HepG2 (cell line): ENCODE data around the gene ALDH1A2. TPM values are rescaled to one million over a fixed set of nuclear protein-coding genes. Genes with fewer than 3 reads are reported as not detected.

Experiments
- ATAC-seq: fragments of 200-7000 bp; cut with Tn5 transposase; 3 replicates; pipeline ENCODE4 v1.9.1; 2020; ENCODE audit warnings: mild to moderate bottlenecking, moderate library complexity
- BruUV-seq: library from RNA; stranded (reverse); fragments of 400-500 nt; replicated peaks from 2 replicates; lab custom pipeline; 2021; lab: Mats Ljungman, UMichigan
- CTCF ChIA-PET: fragments of 300-600 bp; formaldehyde crosslinking; extraction: SDS; loops from one replicate; lab custom pipeline; 2021; ENCODE audit warnings: low total read pairs, inconsistent platforms, low intra/inter-chr PET ratio; lab: Yijun Ruan, JAX
- POLR2A ChIA-PET: fragments of 350-600 bp; sonication (Branson Sonifier 250); formaldehyde crosslinking; loops from one replicate; lab custom pipeline; 2020; ENCODE audit warnings: antibody characterized with exemption, inconsistent platforms; lab: Yijun Ruan, JAX
- DNase-seq: peaks from one replicate; pipeline ENCODE4 v3.0.0-alpha.2; 2015; ENCODE audit warnings: low spot score
- FAIRE-seq: peaks from 3 replicates; lab custom pipeline; 2011; peaks lifted over from hg19 to GRCh38; lab: Jason Lieb, UNC
- H2AFZ ChIP-seq: one replicate; pipeline ENCODE4 v1.6.1; 2011; ENCODE audit warnings: low read length, inconsistent platforms
- H3K27ac ChIP-seq: fragments of 300-600 bp; 3 replicates; pipeline ENCODE4 v1.8.0; 2011; ENCODE audit warnings: mixed run types, mild to moderate bottlenecking, mixed read lengths, low read length, inconsistent platforms; ENCODE audit not compliant: insufficient read depth; ENCODE audit errors: extremely low read length
- H3K27me3 ChIP-seq, 2 experiments: fragments of 200-600 bp in 1 of 2; 2 replicates in 1 of 2; 3 replicates in 1 of 2; pipeline versions ENCODE4 v1.6.0 to v1.8.0; 2011; ENCODE audit warnings: low read length in 2 of 2, mild to moderate bottlenecking in 2 of 2, moderate library complexity in 2 of 2, inconsistent platforms in 1 of 2; ENCODE audit not compliant: insufficient read depth in 2 of 2, control insufficient read depth in 1 of 2
- H3K36me3 ChIP-seq, 2 experiments: fragments of 200-600 bp in 1 of 2; replicated peaks in 1 of 2; 2 replicates in 1 of 2; 3 replicates in 1 of 2; pipeline versions ENCODE4 v1.5.1 to v1.8.0; 2011; ENCODE audit warnings: low read length in 2 of 2, inconsistent platforms in 1 of 2; ENCODE audit not compliant: insufficient read depth in 2 of 2, control insufficient read depth in 1 of 2
- H3K4me1 ChIP-seq: 2 replicates; pipeline ENCODE4 v1.5.1; 2012; ENCODE audit warnings: low read length, inconsistent platforms; ENCODE audit not compliant: insufficient read depth
- H3K4me2 ChIP-seq: 2 replicates; pipeline ENCODE4 v1.6.0; 2011; ENCODE audit warnings: low read depth, low read length, inconsistent platforms
- H3K4me3 ChIP-seq, 3 experiments: fragments of 200-600 bp in 1 of 3; sonication (generic), shearing (Covaris generic) in 1 of 3; replicated peaks in 1 of 3; 2 replicates each; pipeline ENCODE4 v1.5.1; 2011 to 2016; ENCODE audit warnings: low read length in 3 of 3, inconsistent platforms in 2 of 3, low read depth in 2 of 3, mild to moderate bottlenecking in 2 of 3, control low read depth in 1 of 3, mixed read lengths in 1 of 3; ENCODE audit not compliant: insufficient read depth in 1 of 3
- H3K79me2 ChIP-seq: one replicate; pipeline ENCODE4 v1.6.1; 2011; ENCODE audit warnings: low read length, inconsistent platforms; ENCODE audit not compliant: insufficient read depth
- H3K9ac ChIP-seq: 2 replicates; pipeline ENCODE4 v1.6.0; 2011; ENCODE audit warnings: mild to moderate bottlenecking, low read depth, low read length, inconsistent platforms; ENCODE audit not compliant: insufficient read depth
- H3K9me3 ChIP-seq: 2 replicates; pipeline ENCODE4 v1.5.1; 2012; ENCODE audit warnings: mild to moderate bottlenecking, low read length
- H4K20me1 ChIP-seq: 2 replicates; pipeline ENCODE4 v1.6.0; 2011; ENCODE audit warnings: inconsistent platforms, mild to moderate bottlenecking, low read length, moderate library complexity; ENCODE audit not compliant: insufficient read depth
- CERS6 ChIP-seq: sonication (generic); formaldehyde crosslinking; IDR thresholded peaks from 2 replicates; pipeline ENCODE4 v1.5.0; 2020; ENCODE audit warnings: missing genetic modification reagents
- CREBL2 ChIP-seq: sonication (generic); formaldehyde crosslinking; IDR thresholded peaks from 2 replicates; pipeline ENCODE4 v1.8.1; 2023; ENCODE audit warnings: missing genetic modification reagents, mild to moderate bottlenecking, borderline replicate concordance
- GFI1 ChIP-seq: sonication (generic); formaldehyde crosslinking; IDR thresholded peaks from 2 replicates; pipeline ENCODE4 v1.5.0; 2020; ENCODE audit warnings: missing genetic modification reagents, mild to moderate bottlenecking, borderline replicate concordance
- NFKB2 ChIP-seq: sonication (generic); formaldehyde crosslinking; IDR thresholded peaks from 2 replicates; pipeline ENCODE4 v1.4.0; 2020; ENCODE audit warnings: missing genetic modification reagents, borderline replicate concordance
- PLRG1 ChIP-seq: fragments of 450-650 bp; conservative IDR thresholded peaks from 2 replicates; pipeline ENCODE4 v1.6.1; 2016
- RAD21 ChIP-seq: fragments of 450-650 bp; formaldehyde crosslinking; IDR thresholded peaks from 2 replicates; pipeline ENCODE4 v1.5.0; 2020; ENCODE audit warnings: mild to moderate bottlenecking
- SRSF9 ChIP-seq: fragments of 200-400 bp; formaldehyde crosslinking; IDR thresholded peaks from 2 replicates; pipeline ENCODE4 v1.6.1; 2018; ENCODE audit warnings: borderline replicate concordance, mild to moderate bottlenecking, low read depth, low read length; ENCODE audit not compliant: insufficient read depth, poor library complexity, severe bottlenecking
- ZFP1 ChIP-seq: IDR thresholded peaks from 2 replicates; pipeline ENCODE4 v1.6.1; 2016
- ZHX2 ChIP-seq, 2 experiments: sonication (generic) in 1 of 2; formaldehyde crosslinking in 1 of 2; IDR thresholded peaks; 2 replicates each; pipeline versions ENCODE4 v1.6.1 to v1.9.0; 2014 to 2022; ENCODE audit warnings: antibody characterized with exemption in 1 of 2, borderline replicate concordance in 1 of 2, inconsistent platforms in 1 of 2, low read depth in 1 of 2, missing genetic modification reagents in 1 of 2
- WGBS: methylation state at CpG from one replicate; pipeline ENCODE4 v1.1.6; 2017; ENCODE audit warnings: low lambda C conversion rate; 5-methylcytosine and 5-hydroxymethylcytosine counted together
- in situ Hi-C: cut with HindIII; loops from 2 replicates; pipeline ENCODE4 v1.10.0; 2017; ENCODE audit warnings: low pct_unique_long_range_greater_than_20kb; ENCODE audit not compliant: extremely low pct_ligation_motif_present
- intact Hi-C: fragments of 100-400 bp; cut with micrococcal nuclease; formaldehyde crosslinking; loops from one replicate; pipeline ENCODE4 v1.10.0; 2022; ENCODE audit not compliant: unreplicated experiment
- polyA plus RNA-seq, 8 experiments: library from polyadenylated mRNA; depleted of rRNA in 3 of 8; stranded (reverse) in 7 of 8; unstranded in 1 of 8; fragments of >200 nt; fragmentation: Illumina TruSeq in 4 of 8; extraction: Trizol in 4 of 8; gene quantifications; 2 replicates each; pipeline versions ENCODE4 v1.2.1 to v1.2.3, GENCODE V29; 2011 to 2016; ENCODE audit warnings: low read depth in 4 of 8, missing spikeins in 1 of 8, mixed read lengths in 1 of 8; ENCODE audit not compliant: insufficient read depth in 1 of 8
- total RNA-seq, 5 experiments: library from RNA; depleted of rRNA; stranded (reverse); fragments of >200 nt; fragmentation: Illumina TruSeq; extraction: Trizol; gene quantifications; 2 replicates each; pipeline ENCODE4 v1.2.3, GENCODE V29; 2016; ENCODE audit warnings: low read depth in 1 of 5
- TF ChIP-seq, protein P1 (sequence below): sonication (generic); formaldehyde crosslinking; IDR thresholded peaks from 2 replicates; pipeline ENCODE4 v1.8.1; 2022; ENCODE audit warnings: mild to moderate bottlenecking, missing genetic modification reagents
- TF ChIP-seq, protein P2 (sequence below): sonication (generic); formaldehyde crosslinking; IDR thresholded peaks from 2 replicates; pipeline ENCODE4 v1.9.0; 2022; ENCODE audit warnings: missing genetic modification reagents, mild to moderate bottlenecking, borderline replicate concordance

Gene ALDH1A2
- total and polyA plus RNA-seq, 2 of the 13 experiments (the other 11 are each of a cell fraction or from before 2014, with no cell fraction given): 0.64 to 0.90 TPM

DNA sequence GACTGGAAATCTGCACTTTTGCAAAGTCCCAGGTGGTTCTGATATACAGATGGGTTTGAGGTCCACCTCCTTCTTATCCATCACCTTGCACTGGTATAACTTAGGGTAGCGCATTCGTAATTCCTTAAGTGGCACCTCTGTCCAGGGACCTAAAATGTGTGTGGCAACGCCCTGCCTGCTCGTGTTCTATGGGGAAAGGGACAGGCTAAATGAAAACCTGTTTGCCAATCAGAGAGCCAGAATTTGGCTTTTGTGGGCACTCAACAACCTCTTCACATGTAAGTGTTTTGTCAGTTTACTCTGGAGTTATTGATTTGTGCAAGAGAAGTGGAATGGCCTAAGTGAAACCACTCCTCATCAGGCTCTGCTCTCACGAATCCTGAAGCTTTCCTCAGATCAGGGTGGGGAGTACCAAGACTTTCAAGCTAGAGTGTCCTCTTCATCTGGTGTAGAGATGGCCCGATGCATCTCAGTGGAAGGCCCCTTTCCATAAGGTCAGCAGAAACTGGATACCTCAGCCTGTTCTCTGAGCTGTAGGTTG lies 138.3 kb downstream of the ALDH1A2 start (continued):
- no peak for TF ChIP-seq PLRG1
- TF ChIP-seq ZHX2 (IDR thresholded peaks at IDR 0.05; ENCODE audit: low read depth): no peak
- no peak for TF ChIP-seq ZHX2 (CRISPR knock-in tag; IDR thresholded peaks at IDR 0.05; ENCODE audit: borderline replicate concordance)
- no peak for TF ChIP-seq GFI1
- TF ChIP-seq ZFP1 (CRISPR knock-in tag): no peak
- TF ChIP-seq CERS6: no peak

DNA sequence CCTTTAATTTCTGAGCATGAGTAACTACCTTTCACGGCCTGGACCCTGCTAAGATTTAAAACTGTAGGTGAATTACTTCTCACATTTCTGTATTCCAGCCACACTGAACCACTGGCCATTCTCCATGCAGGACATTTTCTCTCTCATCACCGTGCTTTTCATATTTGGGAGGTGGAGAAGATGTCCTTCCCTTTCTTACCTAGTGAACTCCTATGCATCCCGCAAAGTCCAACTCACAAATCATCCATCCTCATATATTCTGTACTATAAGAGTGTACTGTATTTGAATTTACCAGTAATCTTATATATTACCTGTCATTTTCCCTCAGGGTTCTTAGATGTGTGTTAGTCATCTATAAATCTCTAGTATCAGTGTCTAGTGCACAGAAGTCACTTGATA lies 139.9 kb downstream of the ALDH1A2 start:
- no peak for FAIRE-seq
- intact Hi-C loops (no loop called here), in situ Hi-C loops (no loop called here)
- POLR2A ChIA-PET: no interaction called here
- 11% methylated on average over 3 of the region's 3 CpGs for WGBS
- Histone ChIP-seq H2AFZ (no peak overlapping the region), H3K36me3 (no peaks in the 10 kb centered on the region), H3K4me2 (no peak overlapping the region), H3K27me3 (peaks cover 0 to 8% of the 10 kb centered on the region in 2 experiments; a peak in 1 of 5 replicates), H3K79me2 (no peaks in the 10 kb centered on the region), H3K9ac (no peak overlapping the region), H3K4me3 (no peak overlapping the region), H3K9me3 (no peaks in the 10 kb centered on the region), H4K20me1 (no peaks in the 10 kb centered on the region), H3K27ac (no peak overlapping the region), H3K4me1 (no peaks in the 10 kb centered on the region)
- ATAC-seq: no peak
- BruUV-seq: no TSS peak
- TF ChIP-seq RAD21 (no peak), CREBL2 (CRISPR knock-in tag) (no peak), SRSF9 (no peak), NFKB2 (CRISPR knock-in tag) (no peak)
- TF ChIP-seq, protein P1, sequence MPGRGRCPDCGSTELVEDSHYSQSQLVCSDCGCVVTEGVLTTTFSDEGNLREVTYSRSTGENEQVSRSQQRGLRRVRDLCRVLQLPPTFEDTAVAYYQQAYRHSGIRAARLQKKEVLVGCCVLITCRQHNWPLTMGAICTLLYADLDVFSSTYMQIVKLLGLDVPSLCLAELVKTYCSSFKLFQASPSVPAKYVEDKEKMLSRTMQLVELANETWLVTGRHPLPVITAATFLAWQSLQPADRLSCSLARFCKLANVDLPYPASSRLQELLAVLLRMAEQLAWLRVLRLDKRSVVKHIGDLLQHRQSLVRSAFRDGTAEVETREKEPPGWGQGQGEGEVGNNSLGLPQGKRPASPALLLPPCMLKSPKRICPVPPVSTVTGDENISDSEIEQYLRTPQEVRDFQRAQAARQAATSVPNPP: no peak
- TF ChIP-seq, protein P2, sequence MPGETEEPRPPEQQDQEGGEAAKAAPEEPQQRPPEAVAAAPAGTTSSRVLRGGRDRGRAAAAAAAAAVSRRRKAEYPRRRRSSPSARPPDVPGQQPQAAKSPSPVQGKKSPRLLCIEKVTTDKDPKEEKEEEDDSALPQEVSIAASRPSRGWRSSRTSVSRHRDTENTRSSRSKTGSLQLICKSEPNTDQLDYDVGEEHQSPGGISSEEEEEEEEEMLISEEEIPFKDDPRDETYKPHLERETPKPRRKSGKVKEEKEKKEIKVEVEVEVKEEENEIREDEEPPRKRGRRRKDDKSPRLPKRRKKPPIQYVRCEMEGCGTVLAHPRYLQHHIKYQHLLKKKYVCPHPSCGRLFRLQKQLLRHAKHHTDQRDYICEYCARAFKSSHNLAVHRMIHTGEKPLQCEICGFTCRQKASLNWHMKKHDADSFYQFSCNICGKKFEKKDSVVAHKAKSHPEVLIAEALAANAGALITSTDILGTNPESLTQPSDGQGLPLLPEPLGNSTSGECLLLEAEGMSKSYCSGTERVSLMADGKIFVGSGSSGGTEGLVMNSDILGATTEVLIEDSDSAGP (CRISPR knock-in tag): no peak
- no peak for DNase-seq
- CTCF ChIA-PET: no interaction called here
